Testis (tissue), 3 donors: ENCODE results near the gene CDH23. TPM values are rescaled to one million over a fixed set of nuclear protein-coding genes. Genes with fewer than 3 reads are reported as not detected.

Source experiments
- DNase-seq: peaks from one replicate; pipeline ENCODE4 v3.0.0-alpha.2; 2019
- H3K27ac ChIP-seq, 2 donors: fragments of 200-600 bp; sonication (generic); one replicate each; pipeline ENCODE4 v1.5.1; 2019
- H3K27me3 ChIP-seq: fragments of 200-600 bp; sonication (generic); one replicate; pipeline ENCODE4 v1.5.1; 2019
- H3K36me3 ChIP-seq: fragments of 200-600 bp; sonication (generic); one replicate; pipeline ENCODE4 v1.5.1; 2017; ENCODE audit warnings: low read depth; ENCODE audit errors: missing control alignments
- H3K4me1 ChIP-seq: fragments of 200-600 bp; sonication (generic); one replicate; pipeline ENCODE4 v1.5.1; 2019
- H3K4me3 ChIP-seq, 2 donors: fragments of 200-600 bp; sonication (generic); one replicate each; pipeline ENCODE4 v1.5.1; 2017 to 2019
- H3K9me3 ChIP-seq: fragments of 200-600 bp; sonication (generic); one replicate; pipeline ENCODE4 v1.5.1; 2017
- POLR2A ChIP-seq: fragments of 450-650 bp; IDR thresholded peaks from one replicate; pipeline ENCODE4 v1.6.1; 2017; ENCODE audit warnings: antibody characterized with exemption, mild to moderate bottlenecking, moderate library complexity
- WGBS, 2 donors: methylation state at CpG; one replicate each; pipeline ENCODE4 v1.1.5; 2018; 5-methylcytosine and 5-hydroxymethylcytosine counted together
- intact Hi-C: fragments of 100-400 bp; cut with DNase I; formaldehyde crosslinking; loops from one replicate; pipeline ENCODE4 v1.15.1; 2023; ENCODE audit warnings: low total_unique reads
- polyA plus RNA-seq: library from polyadenylated mRNA; stranded (reverse); fragments of 350-450 nt; fragmentation: Illumina TruSeq; extraction: RNeasy Lipid Tissue Mini Kit (QIAGEN cat#74804); gene quantifications from one replicate; pipeline ENCODE4 v1.2.3, GENCODE V29; 2014; ENCODE audit warnings: low read depth, low replicate concordance; ENCODE audit not compliant: insufficient read depth
- total RNA-seq, 2 donors: library from RNA; depleted of rRNA; stranded (reverse); fragments of >200 nt; gene quantifications; one replicate each; pipeline ENCODE4 v1.2.3, GENCODE V29; 2016
- TF ChIP-seq, protein P1 (sequence below), 3 experiments: fragments of 450-650 bp in 2 of 3; fragments of 200-600 bp in 1 of 3; sonication (generic) in 1 of 3; IDR thresholded peaks; one replicate each; pipeline ENCODE4 v1.5.1; 2016 to 2019; ENCODE audit warnings: antibody characterized with exemption in 3 of 3, mild to moderate bottlenecking in 2 of 3, moderate library complexity in 1 of 3

CDH23 gene
- total and polyA plus RNA-seq, 3 donors from 2014 or later = 29.8 to 125 (median 81.7) TPM

DNA sequence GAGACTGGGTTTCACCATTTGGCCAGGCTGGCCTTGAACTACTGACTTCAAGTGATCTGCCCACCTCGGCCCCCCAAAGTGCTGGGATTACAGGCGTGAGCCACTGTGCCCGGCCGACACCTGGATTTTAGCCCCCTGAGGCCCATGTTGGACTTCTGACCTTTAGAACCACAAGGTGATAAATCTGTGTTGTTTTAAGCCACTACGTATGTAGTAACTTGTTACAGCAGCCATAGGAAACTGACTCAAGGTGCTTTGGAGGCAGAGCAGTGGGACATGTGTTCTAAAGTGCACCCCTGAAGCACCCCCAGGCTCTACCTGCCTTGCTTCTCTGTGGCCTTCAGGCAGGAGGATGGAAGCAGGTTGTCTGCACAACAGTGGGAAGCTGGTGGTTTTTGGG is 128.4 kb downstream of the CDH23 start:
- no peak for DNase-seq
- no peaks in the 10 kb centered on the region for H3K9me3 ChIP-seq
- H3K4me1 ChIP-seq = peaks cover 12% of the 10 kb centered on the region
- TF ChIP-seq POLR2A = no peak
- TF ChIP-seq, protein P1, sequence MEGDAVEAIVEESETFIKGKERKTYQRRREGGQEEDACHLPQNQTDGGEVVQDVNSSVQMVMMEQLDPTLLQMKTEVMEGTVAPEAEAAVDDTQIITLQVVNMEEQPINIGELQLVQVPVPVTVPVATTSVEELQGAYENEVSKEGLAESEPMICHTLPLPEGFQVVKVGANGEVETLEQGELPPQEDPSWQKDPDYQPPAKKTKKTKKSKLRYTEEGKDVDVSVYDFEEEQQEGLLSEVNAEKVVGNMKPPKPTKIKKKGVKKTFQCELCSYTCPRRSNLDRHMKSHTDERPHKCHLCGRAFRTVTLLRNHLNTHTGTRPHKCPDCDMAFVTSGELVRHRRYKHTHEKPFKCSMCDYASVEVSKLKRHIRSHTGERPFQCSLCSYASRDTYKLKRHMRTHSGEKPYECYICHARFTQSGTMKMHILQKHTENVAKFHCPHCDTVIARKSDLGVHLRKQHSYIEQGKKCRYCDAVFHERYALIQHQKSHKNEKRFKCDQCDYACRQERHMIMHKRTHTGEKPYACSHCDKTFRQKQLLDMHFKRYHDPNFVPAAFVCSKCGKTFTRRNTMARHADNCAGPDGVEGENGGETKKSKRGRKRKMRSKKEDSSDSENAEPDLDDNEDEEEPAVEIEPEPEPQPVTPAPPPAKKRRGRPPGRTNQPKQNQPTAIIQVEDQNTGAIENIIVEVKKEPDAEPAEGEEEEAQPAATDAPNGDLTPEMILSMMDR (IDR thresholded peaks at IDR 0.05) = no peak
- 75 to 86% methylated on average over 2 to 5 of the region's 5 CpGs for WGBS, 2 donors
- H3K27ac ChIP-seq = no peak overlapping the region
- H3K27me3 ChIP-seq = no peaks in the 10 kb centered on the region
- intact Hi-C loops = no loop called here
- H3K36me3 ChIP-seq = no peaks in the 10 kb centered on the region
- no peak overlapping the region for H3K4me3 ChIP-seq

DNA sequence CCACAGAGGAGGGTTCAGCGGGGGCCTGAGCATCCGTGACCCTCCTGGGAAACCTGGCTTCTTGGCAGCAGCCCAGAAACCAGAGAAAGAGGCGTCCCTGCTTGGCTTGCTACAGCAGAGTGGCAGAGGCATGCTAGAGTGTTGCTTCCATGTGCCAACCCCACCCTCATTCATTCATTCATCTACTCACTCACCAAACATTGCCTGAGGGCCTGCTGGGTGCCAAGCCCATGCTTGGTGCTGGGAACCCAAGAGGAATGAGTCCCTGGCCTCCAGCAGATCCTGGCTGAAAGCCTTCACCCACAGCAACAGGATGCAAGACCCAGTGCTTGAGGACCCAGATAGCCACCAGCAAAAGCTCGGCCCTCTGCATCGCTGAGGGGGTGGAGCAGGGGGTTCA is 129.0 kb downstream of the CDH23 start:
- H3K4me3 ChIP-seq = no peak overlapping the region
- no peak for DNase-seq
- no peaks in the 10 kb centered on the region for H3K36me3 ChIP-seq
- H3K9me3 ChIP-seq = no peaks in the 10 kb centered on the region
- TF ChIP-seq, protein P1 (IDR thresholded peaks at IDR 0.05) = no peak
- TF ChIP-seq POLR2A = no peak
- 84 to 100% methylated on average over 1 to 5 of the region's 5 CpGs for WGBS, 2 donors
- H3K27ac ChIP-seq = no peak overlapping the region
- H3K4me1 ChIP-seq = peaks cover 12% of the 10 kb centered on the region
- intact Hi-C loops = no loop called here
- no peaks in the 10 kb centered on the region for H3K27me3 ChIP-seq

DNA sequence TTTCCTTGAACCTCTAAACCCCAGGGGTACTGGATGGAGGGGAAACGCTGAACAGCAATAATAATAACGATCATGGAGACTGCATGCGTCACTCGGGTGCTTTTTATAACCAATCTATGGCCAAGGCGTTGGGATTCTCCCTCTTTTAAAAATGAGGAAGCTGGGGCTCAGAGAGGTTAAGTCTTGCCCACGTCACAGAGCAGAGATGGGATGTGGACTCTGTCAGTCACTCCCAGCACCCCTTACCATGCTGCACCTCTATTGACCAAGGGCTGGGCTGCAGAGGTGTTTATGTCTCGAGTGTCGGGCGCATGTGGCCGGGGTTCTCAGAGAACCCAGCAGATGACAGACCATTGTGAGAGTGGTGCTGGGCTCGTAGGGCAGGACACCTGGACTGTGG is 129.9 kb downstream of the CDH23 start:
- no peak for DNase-seq
- H3K4me3 ChIP-seq = no peak overlapping the region
- peaks cover 12% of the 10 kb centered on the region for H3K4me1 ChIP-seq
- no peak for TF ChIP-seq POLR2A
- TF ChIP-seq, protein P1 (IDR thresholded peaks at IDR 0.05) = no peak
- no peaks in the 10 kb centered on the region for H3K9me3 ChIP-seq
- no peaks in the 10 kb centered on the region for H3K27me3 ChIP-seq
- intact Hi-C loops = no loop called here
- no peak overlapping the region for H3K27ac ChIP-seq
- 78 to 79% methylated on average over 10 to 11 of the region's 11 CpGs for WGBS, 2 donors
- no peaks in the 10 kb centered on the region for H3K36me3 ChIP-seq

DNA sequence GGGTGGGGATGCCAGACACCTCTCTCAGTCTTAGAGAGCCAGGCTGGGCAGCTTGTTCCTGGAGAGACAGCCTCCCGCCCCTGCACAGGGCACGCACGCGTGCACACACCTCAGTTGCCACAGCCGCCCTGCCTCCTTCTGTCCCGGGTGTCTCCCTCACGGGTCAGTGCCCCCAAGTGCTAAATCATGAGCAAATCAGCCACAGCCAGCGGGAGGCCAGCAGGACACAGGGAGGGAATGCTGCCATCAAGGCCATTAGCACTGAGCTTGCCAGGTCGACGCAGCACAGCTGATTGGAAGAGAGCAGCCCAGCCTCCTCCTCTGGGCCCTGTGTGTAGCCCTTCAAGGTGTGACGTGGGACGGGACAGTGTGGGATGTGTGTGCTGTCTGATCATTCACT is 130.4 kb downstream of the CDH23 start:
- Histone ChIP-seq H3K27me3 (no peaks in the 10 kb centered on the region), H3K4me3 (no peak overlapping the region), H3K9me3 (no peaks in the 10 kb centered on the region), H3K36me3 (no peaks in the 10 kb centered on the region), H3K27ac (no peak overlapping the region), H3K4me1 (peaks cover 12% of the 10 kb centered on the region)
- WGBS, 2 donors = 33 to 43% methylated on average over 3 to 12 of the region's 12 CpGs
- no peak for TF ChIP-seq POLR2A
- TF ChIP-seq, protein P1 (IDR thresholded peaks at IDR 0.05) = no peak
- intact Hi-C loops = no loop called here
- peak; percentile 92 for DNase-seq

DNA sequence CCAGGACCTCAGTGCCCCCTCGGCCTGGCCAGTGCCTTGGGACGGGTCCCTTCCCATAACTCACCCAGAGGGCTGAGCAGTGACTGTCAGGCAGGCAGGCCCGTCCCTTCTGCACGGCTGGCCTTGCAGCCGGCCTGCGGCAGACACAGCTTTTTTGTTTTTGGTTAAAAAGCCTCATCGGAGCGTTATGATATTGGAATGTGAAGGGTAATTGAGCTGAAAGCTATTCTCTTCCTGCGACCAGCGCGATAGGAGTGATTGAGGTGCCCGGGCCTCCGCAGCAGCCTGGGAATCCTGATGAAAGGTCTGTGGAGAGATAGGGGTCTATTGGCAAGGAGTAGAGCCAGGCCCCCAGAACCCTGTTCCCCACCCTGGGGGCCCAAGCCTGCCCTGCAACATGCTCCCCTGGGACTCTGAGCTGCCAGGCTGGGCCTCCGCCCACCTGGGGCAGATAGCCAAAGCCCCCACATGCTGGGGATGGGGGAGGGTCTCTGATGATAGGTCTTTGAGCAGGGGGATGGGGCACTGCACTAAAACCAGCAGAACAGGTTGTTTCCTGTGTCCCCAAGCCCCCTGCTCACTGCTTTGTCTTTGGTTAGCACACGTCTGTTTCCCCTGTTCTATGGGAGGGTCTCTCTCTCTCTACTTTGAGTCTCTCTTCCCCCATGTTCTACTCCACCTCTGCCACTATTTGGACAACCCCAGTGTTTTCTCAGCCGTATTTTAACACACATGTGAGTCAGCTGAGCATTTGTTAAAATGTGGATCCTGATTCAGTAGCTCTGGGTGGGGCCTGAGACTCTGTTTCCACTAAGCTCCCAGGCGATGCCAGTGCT is 131.9 kb downstream of the CDH23 start:
- DNase-seq = no peak
- Histone ChIP-seq H3K27ac (no peak overlapping the region), H3K4me1 (peaks cover 7% of the 10 kb centered on the region), H3K27me3 (no peaks in the 10 kb centered on the region), H3K4me3 (no peak overlapping the region), H3K36me3 (no peaks in the 10 kb centered on the region), H3K9me3 (no peaks in the 10 kb centered on the region)
- intact Hi-C loops = no loop called here
- 88 to 90% methylated on average over 16 to 17 of the region's 17 CpGs for WGBS, 2 donors
- TF ChIP-seq, protein P1 (IDR thresholded peaks at IDR 0.05) = no peak
- no peak for TF ChIP-seq POLR2A
